UCSD-AML1 (cell line): ENCODE data around the gene CMC1.

Experiments
- DNase-seq: peaks from one replicate; lab custom pipeline; 2025; ENCODE audit not compliant: unreplicated experiment; lab: John Stamatoyannopoulos, UW

The CMC1 gene

DNA sequence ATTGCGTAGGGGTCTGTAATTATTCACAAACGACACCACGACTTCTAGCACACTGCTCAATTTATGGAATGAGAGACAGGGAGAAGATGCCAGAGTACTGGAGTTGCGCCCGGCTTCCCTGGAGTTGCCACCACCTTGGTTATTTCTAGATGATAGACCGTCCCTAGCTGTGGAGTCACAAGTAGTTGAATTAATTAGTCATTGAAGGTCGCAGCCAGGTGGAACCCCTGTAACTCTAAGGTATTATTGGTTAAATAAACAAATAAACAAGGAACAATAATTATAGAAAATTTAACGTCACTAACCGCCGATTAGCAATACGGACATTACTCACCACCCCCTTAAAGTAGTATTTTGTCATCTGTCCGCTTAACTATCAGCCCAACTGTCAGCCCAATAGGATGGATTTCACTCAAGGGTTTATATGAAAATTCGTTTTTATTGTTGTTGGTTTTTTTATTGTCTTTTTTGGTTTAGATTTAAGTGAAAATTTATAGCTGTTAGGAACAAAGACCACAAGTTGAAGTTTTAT lies 108.1 kb downstream of the CMC1 start:
- no peak for DNase-seq
